Measurements from ENCODE around the gene MRPL48.
"Not testable (repeated sequence)": the region's sequence is repeated elsewhere in the genome, so short reads cannot be mapped to it uniquely, and the experiment has no call there.

The MRPL48 gene

DNA sequence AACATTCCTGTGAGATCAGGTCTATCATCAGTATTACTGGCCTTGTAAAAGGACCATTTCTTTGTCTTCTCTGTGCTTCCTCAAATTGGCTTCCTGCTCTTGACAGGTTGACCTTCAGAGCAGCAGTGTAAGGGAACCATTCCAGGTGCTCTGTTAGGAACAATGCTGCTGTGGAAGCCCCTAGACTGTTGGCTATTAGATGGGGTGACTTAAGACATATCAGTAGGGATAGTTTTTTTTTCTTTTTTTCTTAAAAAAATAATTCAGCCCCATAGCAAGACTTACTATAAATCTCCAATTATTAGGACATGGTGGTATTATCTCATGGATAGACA lies 51.4 kb downstream of the MRPL48 start:
- ATAC-seq (no peak), DNase-seq (no peak)

DNA sequence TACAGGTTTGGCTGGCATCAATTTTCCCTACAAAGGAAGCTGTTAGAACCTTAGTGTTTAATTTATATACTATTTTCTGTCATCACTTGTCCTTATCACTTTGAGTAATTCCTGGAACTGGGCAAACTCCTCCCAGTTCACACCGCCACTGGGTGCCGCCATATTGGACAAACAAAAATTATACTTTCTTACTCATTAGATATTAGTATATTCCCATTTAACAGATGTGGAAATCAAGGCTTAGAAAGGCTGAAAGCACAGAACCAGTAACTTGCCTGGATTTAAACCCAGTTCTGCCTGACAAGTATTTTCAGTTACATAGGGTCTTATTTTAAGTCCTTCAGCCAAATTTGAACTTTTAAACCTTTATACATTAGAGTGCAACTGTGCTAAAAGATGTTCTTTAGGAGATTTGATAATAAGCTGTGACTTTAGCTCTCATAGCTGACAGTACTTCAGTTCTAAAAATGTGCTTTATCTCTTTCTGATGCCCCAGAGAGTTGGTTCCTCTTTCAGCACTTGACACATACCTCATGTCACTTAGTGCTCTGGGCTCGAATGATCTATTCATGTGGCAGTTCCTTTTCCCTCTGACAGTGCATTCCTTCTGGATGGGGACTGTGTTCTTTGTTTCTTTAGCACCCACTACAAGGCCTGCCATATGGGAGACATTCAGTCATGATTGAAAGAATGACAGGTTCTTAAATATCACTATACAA lies 63.5 kb downstream of the MRPL48 start:
- DNase-seq (no peak), ATAC-seq (no peak)

DNA sequence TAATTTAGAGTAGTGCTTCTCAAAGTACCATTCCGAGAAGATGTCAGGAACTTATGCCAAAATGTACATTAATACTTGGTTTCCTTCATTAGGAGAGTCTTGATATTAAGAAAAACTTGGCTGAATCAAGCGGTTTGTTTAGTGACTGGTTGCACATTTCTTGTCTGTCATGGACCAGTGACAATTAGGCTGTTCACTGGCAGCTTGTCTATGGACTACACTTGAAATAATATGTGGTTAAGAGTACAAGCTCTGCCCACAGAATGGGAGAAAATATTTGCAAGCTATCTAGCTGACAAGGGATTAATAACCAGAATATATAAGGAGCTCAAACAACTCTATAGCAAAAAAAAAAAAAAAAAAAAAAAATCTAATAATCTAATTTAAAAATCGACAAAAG lies 64.4 kb downstream of the MRPL48 start:
- ATAC-seq (no peak), DNase-seq (no peak)

DNA sequence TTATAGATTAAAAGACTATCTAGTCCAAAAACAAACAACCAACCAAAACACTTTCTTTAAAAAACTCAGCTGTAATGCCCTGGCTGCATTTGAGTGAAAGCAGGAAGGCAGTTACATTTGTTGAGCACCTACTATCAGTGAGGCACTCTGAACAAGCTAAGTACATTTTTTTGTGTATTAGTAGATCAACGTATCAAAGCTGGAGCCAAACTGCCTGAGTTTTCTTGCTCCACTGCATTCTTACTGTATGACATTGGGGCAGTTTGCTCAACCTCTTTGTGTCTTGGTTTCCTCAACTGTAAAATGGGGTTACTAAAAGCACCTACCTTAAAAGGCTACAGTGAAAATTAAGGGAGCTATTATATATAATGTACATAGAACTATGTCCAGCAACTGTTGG lies 67.0 kb downstream of the MRPL48 start:
- no peak for ATAC-seq
- no peak for DNase-seq

DNA sequence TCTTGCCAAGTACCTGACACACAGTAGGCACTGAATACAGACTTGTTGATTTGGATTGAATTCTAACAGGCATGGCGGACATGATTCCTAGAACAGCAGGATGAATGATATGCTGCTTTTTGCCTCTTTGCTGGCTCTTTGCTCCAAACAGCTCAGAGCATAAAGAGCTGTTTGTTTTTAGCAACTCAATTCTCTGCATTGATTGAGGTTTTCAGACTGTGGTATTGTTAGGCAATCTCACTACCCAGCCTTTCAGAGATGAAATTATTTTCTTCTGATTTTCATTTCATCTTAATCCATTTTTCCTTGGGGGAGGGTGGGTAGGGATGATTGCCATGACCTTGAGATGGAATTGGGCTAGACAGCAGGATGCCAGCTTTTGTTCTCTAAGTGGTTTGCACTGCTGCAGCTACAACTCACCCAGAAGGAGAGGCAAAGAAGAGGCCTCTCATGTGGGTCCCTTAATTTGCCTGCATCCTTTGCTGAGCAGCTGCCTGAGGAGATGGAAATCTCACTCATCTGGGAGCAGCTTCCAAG lies 68.4 kb downstream of the MRPL48 start:
- ATAC-seq: no peak
- no peak for DNase-seq

DNA sequence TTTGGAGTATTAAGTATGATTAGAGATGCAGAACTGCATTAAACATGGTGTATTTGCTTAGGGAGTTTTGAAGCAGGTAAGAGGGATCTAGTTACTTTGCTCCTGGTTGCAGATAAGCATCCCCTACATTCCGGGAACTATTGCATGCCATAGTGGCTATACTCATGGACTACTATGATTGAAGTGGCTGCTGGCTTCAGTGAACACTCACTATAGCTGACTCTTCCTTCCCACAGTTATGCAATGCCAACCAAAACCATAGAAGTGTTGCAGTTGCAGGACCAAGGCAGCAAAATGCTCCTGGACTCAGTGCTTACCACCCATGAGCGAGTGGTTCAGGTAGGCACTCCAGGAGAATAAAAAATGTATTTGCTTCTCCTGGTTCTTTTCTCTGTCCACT lies 72.0 kb downstream of the MRPL48 start:
- ATAC-seq (no peak), DNase-seq (no peak)

DNA sequence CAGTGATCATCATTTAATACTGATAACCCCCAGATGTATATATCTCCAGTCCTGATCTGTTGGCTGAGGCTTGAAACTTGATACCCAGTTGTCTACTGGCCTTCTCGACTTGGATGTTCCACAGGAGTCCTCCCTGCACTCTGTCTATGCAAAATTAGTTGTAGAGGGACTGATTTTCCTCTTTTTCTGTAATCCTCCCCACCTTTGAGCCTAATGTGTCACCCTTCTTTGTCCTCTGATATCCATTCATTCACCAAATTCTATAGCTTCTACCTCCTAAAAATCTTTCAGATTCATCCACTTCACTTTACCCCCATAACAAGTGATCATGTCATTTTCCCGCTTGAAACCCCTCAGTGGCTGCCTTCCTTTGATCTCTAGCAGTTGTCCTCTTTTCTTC lies 72.5 kb downstream of the MRPL48 start:
- ATAC-seq: no peak
- no peak for DNase-seq

DNA sequence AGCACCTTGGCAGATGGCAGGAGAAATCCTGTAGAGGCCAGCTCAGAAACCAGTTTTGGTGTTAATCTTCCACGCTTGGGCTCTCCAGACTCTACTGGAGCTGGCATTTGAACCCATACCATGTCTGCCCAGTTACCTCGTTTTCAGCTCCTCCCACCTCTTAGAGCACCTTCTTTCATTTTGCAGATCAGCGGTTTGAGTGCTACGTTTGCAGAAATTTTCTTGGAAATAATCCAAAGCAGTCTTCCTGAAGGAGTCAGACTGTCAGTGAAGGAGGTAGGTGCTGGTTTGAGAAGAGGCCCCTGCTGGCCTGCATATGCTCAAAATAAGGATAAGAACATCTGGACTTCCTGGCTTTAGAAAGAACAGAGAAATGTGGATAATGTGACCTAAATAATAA lies 75.3 kb downstream of the MRPL48 start:
- no peak for ATAC-seq
- no peak for DNase-seq

DNA sequence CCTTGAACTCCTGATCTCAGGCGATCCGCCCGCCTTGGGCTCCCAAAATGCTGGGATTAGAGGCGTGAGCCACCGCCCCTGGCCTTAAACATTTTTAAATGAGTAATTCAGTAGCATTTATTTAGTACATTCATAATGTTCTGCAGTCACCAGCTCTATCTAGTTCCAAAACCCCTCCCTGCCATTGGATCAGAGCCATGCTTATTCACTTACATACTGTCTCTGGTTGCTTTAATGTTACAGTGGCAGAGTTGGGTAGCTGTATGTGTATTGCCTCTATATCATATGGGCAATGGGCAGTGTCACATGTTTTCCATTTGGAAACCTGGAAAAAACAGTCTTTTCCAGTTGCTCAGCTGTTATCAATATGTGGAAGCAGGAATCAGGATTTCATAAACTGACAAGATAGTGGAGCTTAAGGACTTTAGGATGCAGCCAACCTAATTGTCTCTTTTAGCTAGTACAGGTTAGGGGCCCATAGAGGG lies 78.5 kb downstream of the MRPL48 start:
- DNase-seq (no peak), ATAC-seq (no peak)

DNA sequence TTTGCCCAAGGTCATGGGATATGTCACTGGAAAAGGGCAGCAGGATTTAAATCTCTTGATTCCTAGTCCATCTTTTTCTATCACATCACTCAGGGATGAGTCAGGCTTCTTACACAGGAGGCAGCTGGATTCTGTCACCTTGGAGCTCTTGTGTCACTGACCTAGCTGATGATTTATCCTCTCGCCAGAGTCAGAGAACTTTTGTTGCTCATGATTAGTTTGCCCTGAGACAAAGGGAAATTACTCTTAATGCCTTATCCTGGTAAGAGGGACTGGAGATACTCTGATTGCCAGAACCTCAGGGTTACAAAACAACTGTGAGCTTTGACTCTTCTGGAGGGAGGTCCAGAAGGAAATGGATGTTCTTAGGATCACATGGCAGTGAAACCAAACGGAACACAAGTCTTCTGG lies 78.9 kb downstream of the MRPL48 start:
- no peak for ATAC-seq
- no peak for DNase-seq

DNA sequence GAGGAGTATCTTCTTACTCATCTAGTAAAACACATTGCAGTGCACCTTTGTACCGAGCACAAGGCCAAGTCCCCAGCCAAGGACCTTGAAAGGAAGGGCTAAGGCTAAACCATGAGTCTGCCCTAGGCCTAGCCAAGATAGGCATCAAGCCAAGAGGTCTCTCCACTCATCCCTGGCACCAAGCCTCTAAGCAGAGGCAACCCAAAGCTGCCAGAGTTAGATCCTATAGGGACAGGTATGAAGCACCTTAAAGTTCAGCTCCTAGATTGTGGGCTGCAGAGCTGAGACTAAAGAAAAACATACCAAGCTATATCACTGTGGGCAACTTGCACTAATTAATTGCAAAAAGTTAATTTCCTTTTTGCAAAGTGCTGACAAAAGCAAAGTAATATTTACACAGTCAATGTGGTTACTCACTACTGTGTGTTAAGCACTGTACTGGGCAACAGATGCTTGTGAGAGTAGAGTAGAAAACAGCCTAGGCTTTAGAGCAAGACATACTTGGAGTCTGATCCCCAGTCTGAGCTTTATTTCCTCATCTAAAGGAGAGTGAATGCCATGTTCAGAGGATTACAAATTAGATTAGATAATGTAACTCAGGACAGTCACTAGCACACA lies 81.8 kb downstream of the MRPL48 start:
- DNase-seq: no peak
- ATAC-seq: no peak

DNA sequence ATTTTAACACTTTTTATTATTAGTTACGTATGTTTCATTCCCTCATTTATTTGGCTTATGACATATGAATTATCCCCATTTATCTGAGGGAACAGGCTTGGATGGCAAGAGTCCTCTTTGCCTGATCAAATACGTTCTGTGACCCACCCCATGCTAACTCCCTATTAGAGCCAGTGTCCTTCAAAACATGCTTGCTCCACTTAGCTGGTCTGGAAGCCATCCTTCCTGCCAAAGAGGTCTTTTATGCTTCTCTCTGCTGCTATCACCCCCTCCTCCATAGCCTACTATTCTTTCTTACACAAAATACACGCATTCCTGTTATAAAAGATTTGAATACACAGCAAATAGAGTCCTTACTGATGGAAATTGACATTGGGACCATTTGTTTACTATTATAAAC lies 82.6 kb downstream of the MRPL48 start:
- no peak for DNase-seq
- ATAC-seq: no peak

DNA sequence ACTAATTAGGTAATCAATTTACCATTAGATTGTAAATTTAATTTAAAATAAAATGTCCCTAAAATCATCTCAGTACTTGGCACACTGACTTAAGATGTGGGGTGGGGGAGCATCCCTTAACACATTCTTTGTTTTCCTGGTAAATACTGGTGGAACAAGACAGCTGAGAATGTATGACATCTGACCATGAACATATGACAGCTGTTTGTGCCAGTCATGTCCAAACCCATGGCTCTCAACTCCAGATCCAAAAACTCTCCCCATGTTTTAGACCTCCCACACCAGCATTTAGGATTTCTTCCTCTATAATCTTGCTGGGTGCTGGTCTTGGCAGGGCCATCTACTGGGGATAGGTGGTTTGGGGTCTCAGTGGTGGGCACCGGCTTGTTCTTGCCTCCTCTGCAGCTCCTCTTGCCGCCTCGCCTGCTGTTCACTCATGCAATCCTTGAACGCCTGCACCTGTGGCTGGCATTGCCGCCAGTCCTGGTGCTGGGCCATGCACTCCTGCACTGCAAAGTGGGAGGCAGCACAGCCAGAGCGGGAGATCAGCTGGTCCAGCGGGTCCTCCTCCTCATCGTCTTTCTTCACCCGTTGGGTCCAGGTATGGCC lies 85.2 kb downstream of the MRPL48 start:
- DNase-seq (no peak), ATAC-seq (no peak)

DNA sequence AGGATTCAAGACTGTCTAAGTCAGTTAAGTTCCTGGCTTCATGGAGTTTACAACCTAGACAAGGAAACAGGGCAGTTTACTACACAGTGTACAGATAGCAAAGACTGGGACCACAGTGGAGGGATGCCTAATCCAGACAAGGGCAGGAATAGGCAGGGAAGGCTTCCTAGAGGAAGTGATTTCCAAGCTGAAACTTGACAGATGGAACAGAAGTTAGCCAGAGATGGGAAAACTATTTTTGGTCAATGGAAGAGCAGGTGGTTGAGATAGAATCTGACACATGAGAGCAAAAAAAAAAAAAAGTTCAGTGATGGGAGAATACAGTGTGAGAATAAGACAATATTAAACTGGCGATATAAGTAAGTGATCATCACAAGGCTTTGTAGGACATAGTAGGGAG lies 87.7 kb downstream of the MRPL48 start:
- DNase-seq (no peak), ATAC-seq (no peak)

DNA sequence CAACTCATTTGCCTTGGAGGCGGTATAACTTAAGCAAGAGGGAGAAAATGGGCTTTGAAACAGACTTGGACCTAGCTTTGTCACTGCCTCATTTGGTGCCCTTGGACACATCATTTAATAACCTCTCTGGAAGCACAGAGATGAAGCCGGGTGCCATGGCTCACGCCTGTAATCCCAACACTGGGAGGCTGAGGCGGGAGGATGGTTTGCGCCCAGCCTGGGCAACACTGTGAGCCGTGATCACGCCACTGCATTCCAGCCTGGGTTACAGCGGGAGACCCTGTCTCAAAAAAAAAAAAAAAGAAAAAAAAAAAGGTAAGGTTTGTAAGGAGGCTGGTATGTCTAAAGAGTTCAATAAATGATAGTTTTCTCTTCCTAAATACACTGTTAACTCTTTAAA lies 88.2 kb downstream of the MRPL48 start:
- peak; percentile 15 for DNase-seq
- no peak for ATAC-seq

DNA sequence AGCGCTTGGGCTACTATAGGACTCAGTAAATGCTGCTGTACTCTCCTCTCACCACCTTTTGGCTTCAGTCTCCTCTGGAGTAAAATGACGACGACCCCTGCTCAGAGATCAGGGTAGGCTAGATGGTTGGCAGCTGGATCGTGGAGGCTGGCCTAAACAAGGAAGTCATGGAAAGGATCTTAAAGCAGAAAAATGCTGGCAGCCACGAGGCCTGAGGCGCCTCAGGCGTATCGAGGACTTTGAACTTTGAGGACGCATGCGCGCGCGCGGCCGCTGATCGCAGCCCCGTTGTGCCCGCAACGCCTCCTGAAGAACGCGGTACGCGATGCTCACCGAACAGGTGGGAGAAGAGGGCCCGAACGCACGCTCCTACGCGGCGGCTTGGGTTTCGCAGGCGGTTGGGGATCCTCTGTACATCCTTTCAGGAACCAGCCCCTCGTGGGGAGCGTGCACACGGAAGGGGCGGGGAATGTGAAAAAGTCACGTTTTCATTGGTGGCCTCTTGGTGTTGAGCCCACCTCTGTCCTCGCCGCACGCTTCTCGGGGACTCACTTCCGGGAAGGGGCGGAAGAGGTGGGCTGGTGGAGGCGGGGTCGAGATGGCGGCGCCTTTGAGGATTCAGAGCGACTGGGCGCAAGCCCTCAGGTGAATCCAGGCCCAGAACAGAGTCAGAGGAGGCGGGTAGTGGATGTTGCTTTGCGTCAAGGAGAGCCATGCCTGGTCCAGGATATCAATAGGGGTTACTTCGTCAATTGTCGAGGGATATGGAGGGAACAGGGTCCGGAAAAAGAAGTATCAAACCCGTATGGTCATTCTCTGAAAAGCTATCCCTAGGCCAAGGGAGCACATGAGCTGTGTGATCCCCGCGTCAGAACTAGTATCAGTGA lies 89.0 kb downstream of the MRPL48 start, which contains the start of the genes COA4 and PAAF1:
COA4 (minus strand) TSS at position 423 of the 887 bp plus-strand sequence. CDS start 3,468 bp downstream, outside the sequence.
PAAF1 (plus strand) TSS at position 576 of the 887 bp plus-strand sequence; CDS start at position 599, 23 bp downstream.
- DNase-seq (peak; percentile 94), ATAC-seq (peak; percentile 99)

DNA sequence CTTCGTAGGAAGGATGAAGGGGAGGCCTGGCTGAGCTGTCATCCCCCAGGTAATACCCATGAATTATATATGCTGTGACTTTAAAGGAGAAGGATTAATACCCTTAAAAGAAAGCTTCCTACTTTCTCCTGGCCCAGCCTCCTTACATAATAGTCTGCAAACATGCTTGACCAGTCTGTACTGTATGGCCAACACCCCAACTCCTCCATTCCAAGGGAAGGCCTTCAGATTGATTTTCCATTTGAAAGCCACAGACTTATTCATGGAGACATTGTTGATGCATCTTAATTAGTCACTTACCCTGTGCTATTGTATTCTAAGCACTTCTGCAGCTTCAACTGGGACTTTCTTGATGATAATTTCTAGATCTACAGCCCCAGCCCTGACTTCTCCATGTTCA lies 91.1 kb downstream of the MRPL48 start:
- no peak for ATAC-seq
- DNase-seq: no peak

DNA sequence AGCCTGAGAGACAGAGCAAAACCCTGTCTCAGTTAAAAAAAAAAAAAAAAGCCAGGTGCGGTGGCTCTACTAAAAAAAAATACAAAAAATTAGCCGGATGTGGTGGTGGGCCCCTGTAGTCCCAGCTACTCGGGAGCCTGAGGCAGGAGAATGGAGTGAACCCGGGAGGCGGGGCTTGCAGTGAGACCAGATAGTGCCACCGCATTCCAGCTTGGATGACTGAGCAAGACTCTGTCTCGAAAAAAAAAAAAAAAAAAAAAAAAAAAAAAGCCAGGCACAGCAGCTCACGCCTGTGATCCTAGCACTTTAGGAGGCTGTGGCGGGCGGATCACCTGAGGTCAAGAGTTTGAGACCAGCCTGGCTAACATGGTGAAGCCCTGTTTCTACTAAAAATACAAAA lies 92.8 kb downstream of the MRPL48 start:
- ATAC-seq, DNase-seq: not testable (repeated sequence)

DNA sequence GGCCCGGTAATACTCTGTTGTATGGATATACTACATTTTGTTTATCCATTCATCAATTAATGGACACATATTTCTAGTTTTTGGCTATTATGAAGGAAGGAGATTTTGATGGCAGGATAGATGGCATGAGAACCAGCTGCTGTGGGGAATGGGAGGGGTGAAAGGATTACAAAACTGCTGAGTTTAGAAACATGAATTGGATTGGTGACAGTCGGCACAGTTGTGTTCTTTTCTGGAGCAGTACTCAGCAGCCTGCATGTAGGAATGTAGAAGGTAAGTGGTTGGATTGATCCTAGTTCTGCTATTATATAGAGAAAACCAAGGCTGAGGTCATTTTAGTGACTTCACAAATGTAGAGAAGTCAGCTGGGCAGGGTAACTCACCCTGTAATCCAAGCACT lies 96.2 kb downstream of the MRPL48 start:
- DNase-seq (no peak), ATAC-seq (no peak)

DNA sequence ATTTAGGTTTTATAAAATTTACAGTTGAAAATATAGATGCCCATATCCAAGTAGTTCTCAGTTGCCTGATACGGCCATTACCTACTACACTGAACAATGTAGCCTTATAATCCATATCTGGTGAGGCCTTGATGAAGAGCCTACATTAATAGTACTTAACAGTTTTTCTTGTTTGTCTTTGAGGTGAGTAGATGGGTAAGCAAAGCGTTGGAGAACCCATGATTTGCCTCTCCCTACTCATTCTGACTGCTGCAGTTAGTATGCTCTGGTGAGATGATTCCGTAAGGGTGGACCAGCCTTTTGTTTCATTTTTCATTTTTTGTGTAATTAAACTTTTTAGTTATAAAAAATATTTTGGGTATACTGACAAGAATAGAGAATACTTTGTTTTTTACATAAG lies 100.6 kb downstream of the MRPL48 start:
- DNase-seq (no peak), ATAC-seq (no peak)

DNA sequence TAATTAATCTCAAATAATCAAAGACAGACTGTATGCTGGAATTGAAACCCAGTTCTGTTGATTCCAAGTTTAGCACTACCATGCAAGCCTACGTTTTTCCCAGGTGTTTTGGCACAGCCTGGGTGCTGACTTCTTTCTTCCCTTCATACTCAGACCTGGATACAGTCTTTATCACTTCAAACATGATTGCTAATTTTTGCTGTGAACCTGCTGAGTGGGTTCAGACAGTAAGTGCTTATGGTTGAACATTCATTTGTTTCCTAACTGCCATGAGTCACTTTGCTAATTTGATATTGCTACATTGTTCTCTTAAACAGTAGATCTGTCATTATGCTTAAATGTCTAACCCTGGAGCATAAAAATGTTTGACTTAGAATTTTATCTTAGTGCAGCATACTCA lies 101.3 kb downstream of the MRPL48 start:
- DNase-seq: no peak
- no peak for ATAC-seq

DNA sequence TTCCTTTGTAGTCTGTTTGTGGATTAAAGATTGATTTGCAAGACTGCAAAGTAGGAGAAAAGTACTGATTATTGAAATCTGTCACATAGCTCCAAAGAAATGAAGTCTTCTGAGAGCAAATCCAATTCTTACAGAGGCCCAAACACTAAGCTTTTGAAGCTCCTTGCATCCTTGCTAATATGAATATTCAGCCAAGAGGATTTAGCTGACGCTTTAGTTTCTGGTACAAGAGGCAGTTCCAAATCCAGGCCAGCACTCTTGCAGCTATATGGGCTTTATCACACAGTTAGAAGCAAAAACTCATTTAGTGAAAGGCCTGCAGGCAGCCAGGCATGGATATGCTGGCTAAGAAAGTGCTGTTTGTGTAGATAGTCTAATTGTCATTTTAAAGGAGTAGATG lies 101.9 kb downstream of the MRPL48 start:
- DNase-seq (no peak), ATAC-seq (no peak)
